ENCODE results near the gene C2CD4C. TPM values are rescaled to one million over a fixed set of nuclear protein-coding genes. Genes with fewer than 3 reads are reported as not detected.
"Not testable (repeated sequence)": the region's sequence is repeated elsewhere in the genome, so short reads cannot be mapped to it uniquely, and the experiment has no call there.

C2CD4C gene
- polyA plus RNA-seq, 1 experiment: 0.07 TPM

- DNase-seq (ENCODE audit: low read depth): no peak
- H3K4me3 ChIP-seq (ENCODE audit: low read depth, low read length): no peak overlapping the region
- ChIA-PET POLR2A (no interaction called here), CTCF (no interaction called here)
- TF ChIP-seq CTCF (IDR thresholded peaks at IDR 0.05; ENCODE audit: insufficient read depth, low read depth, low read length): no peak
- no peaks in the 10 kb centered on the region for H3K27me3 ChIP-seq (ENCODE audit: control insufficient read depth, insufficient read depth, low read length)
- no peaks in the 10 kb centered on the region for H3K36me3 ChIP-seq (ENCODE audit: control insufficient read depth, insufficient read depth, low read length)
Measured at GRCh38 chr19:430701-431100, 21.8 kb upstream of the C2CD4C start.

GRCh38 chr19:428149-428548 is 19.2 kb upstream of the C2CD4C start:
- ChIA-PET POLR2A (no interaction called here), CTCF (no interaction called here)
- no peaks in the 10 kb centered on the region for H3K27me3 ChIP-seq (ENCODE audit: control insufficient read depth, insufficient read depth, low read length)

GRCh38 chr19:427675-428074 is 18.7 kb upstream of the C2CD4C start:
- H3K4me3 ChIP-seq (ENCODE audit: low read depth, low read length); CTCF ChIA-PET; H3K36me3 ChIP-seq (ENCODE audit: control insufficient read depth, insufficient read depth, low read length); POLR2A ChIA-PET; H3K27me3 ChIP-seq (ENCODE audit: control insufficient read depth, insufficient read depth, low read length); DNase-seq (ENCODE audit: low read depth): not testable (repeated sequence)

More at GRCh38 chr19:428149-428548, 19.2 kb upstream of the C2CD4C start:
- no peak for TF ChIP-seq CTCF (IDR thresholded peaks at IDR 0.05; ENCODE audit: insufficient read depth, low read depth, low read length)
- Histone ChIP-seq H3K4me3 (ENCODE audit: low read depth, low read length) (no peak overlapping the region), H3K36me3 (ENCODE audit: control insufficient read depth, insufficient read depth, low read length) (no peaks in the 10 kb centered on the region)
- DNase-seq (ENCODE audit: low read depth): no peak

GRCh38 chr19:426725-427445 is 17.9 kb upstream of the C2CD4C start:
- Histone ChIP-seq H3K36me3 (ENCODE audit: control insufficient read depth, insufficient read depth, low read length) (no peaks in the 10 kb centered on the region), H3K27me3 (ENCODE audit: control insufficient read depth, insufficient read depth, low read length) (no peaks in the 10 kb centered on the region), H3K4me3 (ENCODE audit: low read depth, low read length) (no peak overlapping the region)
- POLR2A ChIA-PET: no interaction called here
- CTCF ChIA-PET: no interaction called here
- DNase-seq (ENCODE audit: low read depth): no peak
- TF ChIP-seq CTCF (IDR thresholded peaks at IDR 0.05; ENCODE audit: insufficient read depth, low read depth, low read length): no peak

- DNase-seq (ENCODE audit: low read depth): no peak
- no peaks in the 10 kb centered on the region for H3K36me3 ChIP-seq (ENCODE audit: control insufficient read depth, insufficient read depth, low read length)
- TF ChIP-seq CTCF (IDR thresholded peaks at IDR 0.05; ENCODE audit: insufficient read depth, low read depth, low read length): no peak
- H3K27me3 ChIP-seq (ENCODE audit: control insufficient read depth, insufficient read depth, low read length): no peaks in the 10 kb centered on the region
- H3K4me3 ChIP-seq (ENCODE audit: low read depth, low read length): no peak overlapping the region
- POLR2A ChIA-PET: no interaction called here
- CTCF ChIA-PET: no interaction called here
Measured at GRCh38 chr19:425056-425455, 16.1 kb upstream of the C2CD4C start.

- Histone ChIP-seq H3K36me3 (ENCODE audit: control insufficient read depth, insufficient read depth, low read length) (no peaks in the 10 kb centered on the region), H3K4me3 (ENCODE audit: low read depth, low read length) (no peak overlapping the region), H3K27me3 (ENCODE audit: control insufficient read depth, insufficient read depth, low read length) (no peaks in the 10 kb centered on the region)
- POLR2A ChIA-PET: no interaction called here
- CTCF ChIA-PET: no interaction called here
- TF ChIP-seq CTCF (IDR thresholded peaks at IDR 0.05; ENCODE audit: insufficient read depth, low read depth, low read length): no peak
- no peak for DNase-seq (ENCODE audit: low read depth)
Measured at GRCh38 chr19:424546-424945, 15.6 kb upstream of the C2CD4C start.

Data from BJ (cell line).